DMS 273 treated with DMSO at 0.1 percent for 48 hours (cell line): ENCODE results near the gene HDAC4.

Source experiments
- DNase-seq: peaks from one replicate; lab custom pipeline; 2025; lab: John Stamatoyannopoulos, UW

The HDAC4 gene

DNA sequence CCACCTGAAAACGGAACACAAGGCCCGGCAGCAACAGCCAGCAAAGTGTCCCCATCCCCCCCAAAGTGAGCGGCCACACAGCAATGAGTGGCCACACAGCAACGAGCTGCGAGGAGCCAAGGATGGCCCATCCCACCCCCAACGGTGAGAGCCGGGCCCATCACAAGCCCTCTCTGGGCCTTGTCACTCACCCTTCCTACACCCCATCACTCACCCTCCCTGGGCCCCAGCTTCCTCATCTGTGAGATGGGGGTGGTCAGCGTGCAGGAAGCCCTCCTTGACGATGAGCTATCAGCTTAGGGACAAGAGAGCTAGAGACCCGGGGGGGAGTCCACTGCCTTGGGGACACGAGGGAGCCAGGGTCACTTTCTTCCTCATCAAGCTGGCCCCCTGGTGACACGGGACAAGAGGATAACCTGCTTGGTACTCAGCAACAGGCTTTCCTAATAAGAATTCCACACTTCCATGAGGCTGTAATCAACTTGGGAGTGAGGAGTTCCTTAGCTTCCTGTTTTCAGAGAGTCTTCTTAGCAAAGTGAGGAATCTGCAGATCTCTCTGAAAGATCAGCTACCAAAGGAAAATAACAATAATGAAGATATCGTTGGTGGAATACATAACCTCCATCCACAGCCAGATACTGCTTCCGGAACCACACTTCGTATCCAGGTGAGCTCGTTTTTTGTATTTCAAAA is 92.8 kb downstream of the HDAC4 start:
- no peak for DNase-seq

DNA sequence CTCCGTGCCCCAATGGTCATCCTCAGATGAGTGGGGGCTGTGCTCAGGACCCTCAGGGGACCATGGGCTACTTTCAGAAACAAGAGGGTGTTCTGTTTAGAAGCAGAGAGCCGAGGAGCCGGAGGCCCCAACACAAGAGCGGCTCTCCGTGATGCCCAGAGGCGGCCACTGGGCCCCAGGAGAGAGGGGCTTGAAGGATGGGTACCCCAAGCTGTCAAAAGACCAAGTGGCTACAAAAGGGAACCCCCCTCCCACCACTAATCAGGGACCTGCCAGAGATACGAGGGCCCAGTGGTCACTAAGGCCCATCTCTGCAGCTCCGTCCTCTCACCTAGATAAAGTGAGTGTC is 93.6 kb downstream of the HDAC4 start:
- DNase-seq, result no peak

DNA sequence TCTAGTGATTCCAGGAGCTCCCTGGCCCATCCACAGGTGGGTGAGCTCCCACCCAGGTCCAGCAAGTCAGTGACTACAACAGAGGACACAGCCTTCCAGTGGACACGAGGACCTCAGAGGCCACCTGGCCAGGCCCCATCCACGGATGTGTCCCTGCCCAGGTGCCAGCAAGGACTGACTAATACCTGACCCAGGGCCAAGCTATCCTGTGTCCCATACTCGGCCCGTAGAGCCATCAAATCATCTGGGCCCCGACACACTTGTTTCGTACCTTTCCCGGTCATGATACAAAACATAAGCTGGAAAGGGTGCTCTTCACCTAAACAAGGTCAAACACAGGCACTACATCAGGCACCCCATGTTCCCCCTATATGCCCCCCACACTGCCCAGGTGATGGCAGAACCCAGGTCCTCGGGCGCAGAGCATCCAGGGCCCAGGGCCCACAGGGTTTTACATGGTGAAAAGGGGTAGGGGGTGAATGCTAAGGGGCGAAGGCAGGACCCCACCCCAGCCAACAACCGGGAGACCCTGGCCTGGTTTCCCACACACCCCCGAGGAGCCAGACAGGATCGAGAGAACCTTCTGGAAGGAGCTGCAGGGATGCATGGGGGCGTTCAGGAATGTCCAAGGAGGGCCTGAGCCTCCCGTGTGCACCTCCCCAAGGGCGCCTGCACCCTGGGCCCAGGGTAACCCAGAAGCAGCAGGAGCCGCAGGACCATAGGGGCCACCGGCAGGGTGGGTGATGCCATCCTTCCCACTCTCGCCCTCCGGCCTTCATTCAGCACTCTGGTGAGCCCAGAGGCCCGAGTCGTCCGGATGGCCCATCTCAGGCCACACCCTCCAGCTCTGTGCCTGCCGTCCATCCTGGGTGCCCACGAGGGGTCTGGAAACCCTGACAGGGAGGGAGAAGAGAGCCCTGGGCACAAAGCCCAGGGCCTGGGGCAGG is 94.3 kb downstream of the HDAC4 start:
- DNase-seq, result no peak

DNA sequence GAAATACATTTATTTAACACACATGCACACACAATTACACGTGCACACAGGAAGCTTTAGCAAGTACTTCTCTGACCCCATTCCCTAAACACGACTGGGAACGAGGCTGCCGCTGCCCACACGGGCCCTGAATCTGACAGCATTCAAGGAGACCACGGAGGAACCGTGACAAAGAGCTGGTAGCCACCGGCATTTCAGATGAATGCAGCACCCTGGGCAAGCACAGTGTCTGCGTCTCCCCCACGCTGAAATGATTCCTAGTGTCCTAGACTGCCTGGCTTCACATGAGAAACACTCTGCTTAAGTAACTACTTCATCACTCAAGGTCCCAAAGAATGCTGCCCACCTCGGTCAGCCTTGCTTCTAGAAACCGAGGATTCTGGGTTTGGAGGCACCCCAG is 95.0 kb downstream of the HDAC4 start:
- DNase-seq, result no peak

DNA sequence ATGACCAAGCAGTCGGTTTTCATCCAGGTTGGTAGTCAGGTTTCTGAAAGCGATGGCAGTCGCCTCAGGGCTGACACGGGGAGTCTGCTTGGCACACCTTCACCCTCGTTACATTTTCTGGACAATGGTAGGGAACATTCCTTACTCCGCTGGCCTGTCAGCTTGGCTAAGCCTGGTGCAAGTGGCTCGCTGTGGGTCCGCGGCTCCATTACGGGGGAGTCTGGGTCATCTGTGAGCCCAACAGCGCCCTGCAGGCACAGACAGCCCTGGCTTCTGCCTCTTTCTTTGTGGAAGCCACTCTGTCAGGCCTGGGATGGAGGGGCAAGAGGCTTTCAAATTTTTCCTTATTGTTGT is 95.6 kb downstream of the HDAC4 start:
- no peak for DNase-seq

DNA sequence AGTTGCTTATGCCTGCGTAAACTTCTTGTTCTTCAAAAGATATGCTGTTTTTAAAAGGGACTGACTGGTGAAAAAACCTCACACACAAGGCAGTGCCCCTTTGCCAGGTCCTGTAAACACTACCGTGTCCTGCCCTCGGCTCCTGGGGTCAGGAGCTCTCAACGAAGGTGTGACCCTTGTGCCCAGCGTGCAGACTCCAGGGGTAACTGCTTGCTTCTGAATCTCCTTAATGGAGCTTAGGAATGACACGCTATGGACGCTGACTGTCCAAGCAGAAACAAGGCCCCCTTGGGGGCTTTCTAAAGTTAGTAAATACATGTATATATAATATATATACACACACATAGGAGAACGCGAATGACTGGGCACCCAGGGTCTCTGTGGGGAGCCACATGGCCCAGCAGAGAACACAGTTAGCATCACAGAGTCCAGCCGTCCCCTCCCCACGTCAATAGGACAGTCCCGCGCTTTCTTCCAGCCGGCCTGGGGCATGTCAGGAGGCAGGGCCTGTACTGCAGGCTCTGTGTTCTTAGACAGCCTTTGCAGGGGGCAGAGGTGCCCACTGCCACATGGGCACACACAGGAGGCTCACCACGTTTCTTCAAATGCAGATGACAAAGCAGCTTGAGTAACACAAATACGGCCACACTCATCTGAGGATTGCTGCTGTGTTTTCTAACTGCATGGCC is 96.1 kb downstream of the HDAC4 start:
- DNase-seq, result no peak

DNA sequence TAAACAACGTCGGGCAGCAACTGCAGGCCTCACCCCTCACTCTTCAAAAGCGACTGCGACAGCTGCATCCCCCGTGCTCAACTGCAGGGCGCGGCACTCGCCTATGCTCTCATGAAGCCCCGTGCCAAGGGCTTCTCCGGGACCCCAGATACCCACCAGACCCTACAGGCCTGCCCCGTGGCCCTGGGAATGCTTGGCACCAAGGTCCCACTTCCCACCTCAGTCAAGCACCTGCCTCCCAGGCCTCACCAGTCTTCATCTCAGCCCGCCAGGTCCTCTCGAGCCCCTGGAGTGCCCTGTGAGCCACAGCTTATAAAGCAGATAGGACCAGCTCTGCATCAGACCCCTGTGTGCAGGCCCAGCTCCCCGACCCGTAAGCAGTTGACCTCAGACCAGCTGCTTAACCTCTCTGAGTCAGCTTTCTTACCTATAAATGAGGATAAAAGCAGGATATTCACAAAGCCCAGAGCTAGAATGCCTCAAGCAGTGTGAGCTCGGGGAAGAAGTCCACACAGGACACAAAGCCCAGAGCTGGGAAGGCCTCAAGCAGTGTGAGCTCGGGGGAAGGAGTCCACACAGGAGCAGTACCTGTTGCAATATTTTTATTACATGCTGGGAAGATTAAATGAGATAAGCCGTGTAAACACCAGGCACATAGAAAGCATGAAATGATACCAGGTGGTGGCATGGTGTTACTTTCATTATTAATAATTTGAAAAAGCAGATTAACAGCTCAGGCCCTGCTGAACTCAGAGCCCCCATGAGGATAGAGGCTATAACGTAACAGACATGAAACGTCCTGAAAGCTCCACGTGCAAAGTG is 96.9 kb downstream of the HDAC4 start:
- no peak for DNase-seq

DNA sequence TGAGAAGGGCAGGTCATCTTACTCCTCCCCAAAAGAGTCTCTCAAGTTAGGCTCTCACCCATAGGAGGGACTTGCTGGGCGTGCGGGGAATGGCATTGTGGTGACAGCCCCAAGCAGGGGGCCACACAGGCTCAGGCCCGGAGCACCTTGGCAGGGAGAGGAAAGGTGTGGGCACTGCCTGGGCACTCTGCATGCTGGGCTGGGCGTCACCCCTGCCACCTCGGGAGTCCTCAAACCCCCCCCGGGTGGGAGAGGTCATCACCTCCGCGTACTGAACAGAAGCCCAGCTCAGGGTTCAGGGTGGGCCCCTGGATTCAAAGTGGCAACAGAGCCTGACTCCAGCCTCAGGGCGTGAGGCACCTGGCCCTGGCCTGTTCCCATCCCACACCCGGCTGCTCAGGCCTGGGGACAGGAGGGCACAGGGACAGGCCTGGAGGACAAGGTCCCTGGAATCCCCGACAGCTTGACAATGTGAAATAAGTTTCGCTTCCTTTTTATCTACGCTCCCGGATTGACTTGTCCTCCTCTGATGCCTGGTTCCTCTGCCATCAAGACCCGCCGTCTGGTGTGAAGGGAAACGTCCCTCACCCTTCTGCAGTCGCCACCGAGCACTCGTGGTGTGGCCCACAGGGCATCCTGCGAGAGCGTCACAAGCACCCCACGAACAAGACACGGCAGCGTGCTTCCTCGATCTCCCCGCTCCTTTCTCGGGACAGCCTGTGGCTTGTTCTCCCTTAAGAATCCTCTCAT is 97.8 kb downstream of the HDAC4 start:
- DNase-seq, result no peak

DNA sequence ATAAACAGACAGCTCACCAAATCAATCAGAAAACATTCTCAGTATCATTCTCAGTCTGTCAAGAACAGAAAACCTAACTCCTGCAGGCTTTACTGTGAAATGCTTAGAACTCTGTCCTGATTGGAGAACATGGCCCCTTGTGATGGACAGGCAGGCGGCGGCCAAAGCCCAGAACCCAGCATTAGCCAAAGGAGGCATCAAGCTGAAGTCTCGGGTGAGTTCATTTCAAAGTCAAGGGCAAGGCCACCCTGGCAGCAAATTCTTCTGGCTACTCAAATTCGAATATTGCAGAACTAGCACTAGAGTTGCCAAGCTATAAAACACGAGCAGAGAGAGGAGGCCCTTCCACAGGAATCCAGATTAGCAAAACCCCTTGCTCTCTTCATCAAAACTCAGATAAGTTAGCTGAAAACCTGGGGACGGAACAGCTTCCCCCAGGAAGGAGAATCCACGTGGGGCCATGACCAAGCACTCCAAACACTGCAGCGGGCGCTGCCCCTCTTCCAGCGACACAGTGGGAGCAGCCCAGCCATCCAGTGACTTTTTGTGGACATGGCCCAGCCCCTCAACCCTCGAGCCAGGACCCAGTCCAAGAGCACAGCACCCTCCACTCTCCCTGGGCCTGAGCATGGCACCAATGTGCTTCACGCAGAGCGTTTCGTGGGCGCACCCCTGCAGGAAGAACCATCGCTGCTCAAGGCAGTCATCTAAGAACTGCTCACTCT is 98.6 kb downstream of the HDAC4 start:
- no peak for DNase-seq

DNA sequence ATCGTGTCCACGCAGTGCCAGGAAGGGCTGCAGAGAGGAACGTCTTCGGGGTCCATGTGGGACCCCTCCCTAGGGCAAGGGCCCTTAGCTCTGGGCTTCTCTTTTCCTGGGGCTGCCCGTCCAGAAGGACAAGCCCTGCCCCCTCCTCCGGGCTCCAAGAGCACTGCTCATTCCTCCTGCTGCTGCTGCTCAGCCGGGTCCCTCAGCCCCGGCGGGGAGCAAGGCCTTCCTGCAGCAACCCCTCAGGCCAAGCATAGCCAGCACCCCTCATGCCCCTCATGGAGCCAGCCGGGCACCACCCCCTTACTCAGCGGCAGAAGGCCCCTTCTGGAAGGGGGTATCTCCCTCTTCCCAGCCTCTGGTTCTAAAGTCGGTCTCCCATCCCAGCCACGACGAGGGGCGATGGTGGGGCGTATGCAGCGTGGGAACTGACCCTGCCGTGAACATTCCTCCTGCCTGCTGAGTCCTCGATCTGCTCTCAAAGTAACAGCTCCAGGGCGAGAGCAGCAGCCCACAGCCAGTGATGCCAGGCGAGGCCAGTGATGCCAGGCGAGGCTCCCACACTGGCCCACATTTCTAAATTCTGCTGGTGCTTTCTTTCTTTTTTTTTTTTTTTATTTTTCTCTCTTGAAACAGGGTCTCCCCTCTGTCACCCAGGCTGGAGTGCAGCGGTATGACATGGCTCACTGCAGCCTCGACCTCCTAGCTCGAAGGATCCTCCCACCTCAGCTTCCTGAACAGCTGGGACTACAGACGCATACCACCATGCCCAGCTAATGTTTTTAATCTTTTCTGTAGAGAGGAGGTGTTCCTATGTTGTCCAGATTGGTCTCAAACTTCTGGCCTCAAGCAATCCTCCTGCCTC is 99.7 kb downstream of the HDAC4 start:
- no peak for DNase-seq

DNA sequence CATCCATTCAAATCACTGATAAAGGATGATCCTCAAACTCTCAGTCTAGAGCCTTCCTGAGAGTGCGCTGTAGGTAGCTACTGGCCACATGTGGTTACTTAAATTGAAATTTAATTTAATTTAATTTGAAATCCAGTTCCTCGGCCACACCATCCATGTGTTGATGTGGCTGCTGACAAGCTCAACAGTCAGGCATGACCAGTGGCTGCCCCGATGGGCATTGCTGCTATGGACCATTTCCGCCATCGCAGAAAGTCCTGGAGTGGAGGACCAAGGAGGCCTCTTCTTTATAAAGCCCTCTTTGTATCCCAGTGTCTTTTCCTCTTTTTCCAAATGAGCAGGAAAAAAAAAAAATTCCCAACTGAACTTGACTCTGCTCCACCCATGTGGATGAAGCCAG is 100.6 kb downstream of the HDAC4 start:
- DNase-seq, result no peak

DNA sequence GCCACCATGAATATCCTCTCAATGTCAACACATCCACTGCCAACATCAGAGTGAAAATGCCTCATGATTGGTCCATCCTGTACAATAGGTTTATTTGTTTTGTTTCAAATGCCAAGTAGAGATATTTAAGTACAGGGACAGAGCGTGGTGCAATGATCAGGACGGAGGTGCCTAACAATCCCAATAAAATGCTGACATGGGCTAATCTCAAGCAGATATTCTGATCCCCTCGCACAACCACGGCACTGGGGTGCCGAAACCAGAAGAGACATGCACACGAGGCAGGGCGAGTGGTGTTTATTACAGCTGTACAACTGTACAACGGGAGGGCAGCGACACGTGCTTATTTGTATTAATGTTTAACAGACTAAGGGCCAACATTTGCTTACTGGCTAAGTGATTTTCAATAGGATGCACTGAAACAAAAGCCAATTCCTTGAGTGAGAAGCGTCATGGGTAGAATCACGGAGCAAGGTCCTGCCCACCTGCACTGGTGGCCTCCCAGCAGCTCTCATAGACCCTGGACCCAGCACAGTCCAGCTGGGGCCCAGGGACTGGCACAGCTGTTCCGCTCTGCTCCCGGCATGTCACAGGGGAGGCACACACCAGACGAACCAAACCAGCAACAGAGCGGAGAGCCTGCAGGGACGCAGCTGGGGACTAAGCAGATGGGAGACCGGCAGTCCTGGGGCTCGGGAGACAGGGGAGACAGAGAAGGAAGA is 101.4 kb downstream of the HDAC4 start:
- DNase-seq, result no peak

DNA sequence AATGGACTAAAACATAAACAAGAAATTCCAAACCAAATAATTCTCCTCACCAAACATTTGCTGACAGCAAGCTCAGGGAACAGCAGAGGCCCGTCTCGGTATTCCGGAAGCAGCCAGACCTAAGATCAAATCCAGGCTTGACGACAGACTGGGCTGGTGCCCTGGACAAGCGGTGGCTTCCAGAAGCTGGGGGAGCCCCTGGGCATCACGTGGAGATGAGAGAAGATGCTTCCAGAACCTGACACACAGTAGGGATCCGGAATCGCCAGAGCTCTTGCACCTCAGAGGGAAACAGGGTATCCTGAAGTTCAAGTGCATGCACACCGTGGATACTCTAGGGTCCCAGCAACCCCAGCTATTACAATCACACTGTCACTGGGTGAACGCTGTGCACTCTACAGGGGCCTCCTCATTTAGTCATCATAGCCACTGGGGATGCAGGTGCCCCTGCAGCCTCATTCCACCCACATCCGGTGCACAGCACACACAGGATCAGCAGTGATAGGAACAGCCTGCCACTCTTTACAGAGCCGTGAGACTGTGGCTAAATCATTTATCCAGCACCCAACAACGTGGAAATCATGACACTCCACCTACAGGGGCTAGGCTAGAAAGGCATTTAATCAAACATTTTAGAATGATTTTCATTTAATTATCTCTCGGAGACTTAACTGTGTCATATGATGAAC is 102.6 kb downstream of the HDAC4 start:
- DNase-seq, result no peak

DNA sequence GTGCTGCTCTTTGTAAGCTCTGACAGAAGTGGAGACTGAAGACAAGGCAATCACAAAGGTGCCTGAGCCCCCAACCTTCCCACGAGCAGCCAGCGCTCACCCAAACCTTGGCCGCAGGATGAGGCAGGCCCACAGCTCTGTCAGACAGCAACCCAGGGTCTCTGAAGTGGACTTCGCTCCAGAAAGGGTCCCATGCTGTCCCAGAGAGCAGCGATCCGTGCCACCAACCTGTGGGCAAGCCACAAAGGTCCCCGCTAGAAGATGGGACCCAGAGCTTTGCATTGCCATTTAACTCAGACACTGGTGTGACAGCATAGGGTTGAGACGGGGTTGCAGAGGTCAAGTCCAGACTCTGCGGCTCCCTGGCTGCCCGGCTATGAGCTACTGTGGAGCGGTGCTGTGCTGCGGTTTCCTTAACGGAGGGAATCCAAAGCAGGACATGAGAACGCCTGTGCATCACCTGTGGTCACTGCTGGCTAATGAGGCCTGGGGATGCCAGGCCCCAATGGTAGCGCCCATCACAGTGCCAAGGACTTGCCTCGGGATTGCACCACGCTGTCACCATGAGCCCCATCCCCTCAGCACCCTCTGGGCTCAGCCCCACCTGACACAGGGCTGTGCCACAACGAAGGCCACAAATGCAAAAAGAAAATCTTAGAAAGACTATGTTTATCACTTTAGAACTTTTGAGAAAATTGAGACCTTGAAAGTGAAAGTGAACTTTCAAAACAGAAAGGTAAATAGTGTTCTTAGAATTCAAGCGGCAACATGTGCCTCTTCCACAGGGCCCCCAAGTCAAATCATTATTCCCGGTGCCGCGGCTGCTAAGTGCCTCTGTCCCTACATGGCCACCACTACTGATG is 103.4 kb downstream of the HDAC4 start:
- DNase-seq, result no peak

DNA sequence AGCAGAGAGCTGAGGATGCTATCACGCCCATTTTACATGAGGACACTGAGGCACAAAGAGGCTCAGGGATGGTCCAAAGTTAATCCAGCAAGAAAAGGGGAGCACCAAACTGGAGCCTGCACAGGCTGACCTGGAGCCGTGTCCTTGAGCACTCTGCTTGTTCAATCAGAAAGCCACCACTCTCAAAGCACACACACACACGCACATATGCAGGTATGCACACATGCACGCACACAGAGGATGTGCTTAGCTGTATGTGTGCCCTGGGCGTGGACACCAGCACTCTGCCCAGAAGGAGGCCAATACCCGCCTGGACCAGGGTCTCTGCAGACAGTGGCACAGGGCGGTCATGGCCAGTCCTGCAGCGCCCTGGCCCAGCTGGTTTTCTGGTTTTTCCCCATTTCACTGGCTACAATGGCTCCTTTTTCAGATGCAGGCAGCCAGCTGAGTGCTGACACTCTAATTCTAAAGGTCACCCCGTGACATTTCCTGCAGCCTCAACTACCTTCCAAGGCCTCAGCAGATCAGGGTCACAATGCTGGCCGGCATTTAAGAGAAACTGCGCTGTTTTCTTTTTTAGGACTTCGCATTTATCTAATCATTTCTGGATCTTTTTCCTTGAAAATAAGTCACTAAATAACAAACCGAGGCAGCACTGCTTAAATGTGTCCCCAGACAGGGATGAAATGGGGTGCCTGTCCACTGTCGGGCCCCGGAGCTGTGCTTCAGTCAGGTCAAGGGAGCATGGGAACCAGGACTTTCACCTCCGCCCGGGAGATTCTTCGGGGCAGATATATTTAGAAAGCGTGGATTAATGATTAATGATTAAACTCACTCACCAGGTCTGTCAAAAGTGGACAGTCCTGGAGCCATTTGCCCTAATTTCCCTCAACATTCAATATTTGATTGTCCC is 104.5 kb downstream of the HDAC4 start:
- no peak for DNase-seq

DNA sequence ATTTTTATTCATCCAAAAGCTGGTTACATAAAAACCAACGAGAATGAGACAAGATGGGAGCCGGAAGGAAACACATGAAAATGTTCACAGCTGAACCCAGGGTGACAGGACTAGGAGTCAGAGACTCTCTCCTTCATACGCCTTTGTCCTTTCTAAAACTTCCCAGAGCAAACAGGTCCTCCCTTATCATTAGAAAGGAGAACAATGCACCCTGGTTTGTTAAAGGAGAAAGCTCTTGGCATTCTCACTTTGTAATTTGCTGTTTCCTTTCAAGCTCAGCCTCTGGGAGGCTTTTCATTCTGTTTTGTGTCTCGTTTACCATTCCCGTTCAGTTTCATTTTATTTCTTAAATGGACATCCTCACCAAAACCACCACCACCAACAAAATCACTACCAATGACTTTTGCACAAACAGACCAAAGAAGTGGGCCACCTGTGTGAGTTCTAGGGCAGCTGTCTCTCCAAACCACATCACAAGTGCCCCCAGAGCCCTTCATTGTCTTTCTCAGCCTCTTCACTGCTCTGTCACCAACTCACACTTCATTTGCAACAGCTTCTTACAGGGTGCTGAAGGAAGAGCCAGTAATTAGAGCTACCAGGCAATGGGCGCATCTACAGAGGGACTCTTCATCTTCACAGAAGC is 105.3 kb downstream of the HDAC4 start:
- DNase-seq, result no peak
